CD1c-positive myeloid dendritic cell (primary cell): ENCODE data around the gene TCAF1.
"Not testable (repeated sequence)": the region's sequence is repeated elsewhere in the genome, so short reads cannot be mapped to it uniquely, and the experiment has no call there.

ENCODE experiments used
- DNase-seq: peaks from one replicate; pipeline ENCODE4 v3.0.0-alpha.2; 2016; ENCODE audit errors: extremely low spot score

TCAF1 gene

GRCh38 chr7:143905509-143905908, 3.5 kb upstream of the TCAF1 start:
- DNase-seq: no peak

DNA sequence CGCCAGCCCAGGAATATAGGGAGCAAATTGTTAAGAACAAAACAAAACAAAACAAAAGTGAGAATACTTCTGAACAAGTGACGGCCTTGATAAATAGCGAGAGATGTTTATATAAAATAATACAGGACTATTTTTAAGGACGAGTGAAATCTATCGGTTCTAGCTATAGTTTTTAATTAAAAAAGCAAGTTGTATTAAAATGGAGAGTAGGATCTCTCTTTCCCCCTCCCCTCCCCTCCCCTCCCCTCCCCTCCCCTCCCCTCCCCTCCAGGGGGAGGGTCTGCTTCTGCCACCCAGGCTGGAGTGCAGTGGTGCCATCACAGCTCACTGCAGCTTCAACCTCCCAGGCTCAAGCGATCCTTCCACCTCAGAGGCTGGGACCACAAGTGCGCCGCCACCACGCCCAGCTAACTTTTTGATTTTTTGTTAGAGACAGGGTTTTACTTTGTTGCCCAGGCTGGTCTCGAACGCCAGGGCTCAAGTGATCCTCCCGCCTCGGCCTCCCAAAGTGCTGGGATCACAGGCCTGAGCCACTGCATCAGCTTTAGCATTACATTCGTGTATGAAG, 440 bp upstream of the TCAF1 start:
- no peak for DNase-seq

DNA sequence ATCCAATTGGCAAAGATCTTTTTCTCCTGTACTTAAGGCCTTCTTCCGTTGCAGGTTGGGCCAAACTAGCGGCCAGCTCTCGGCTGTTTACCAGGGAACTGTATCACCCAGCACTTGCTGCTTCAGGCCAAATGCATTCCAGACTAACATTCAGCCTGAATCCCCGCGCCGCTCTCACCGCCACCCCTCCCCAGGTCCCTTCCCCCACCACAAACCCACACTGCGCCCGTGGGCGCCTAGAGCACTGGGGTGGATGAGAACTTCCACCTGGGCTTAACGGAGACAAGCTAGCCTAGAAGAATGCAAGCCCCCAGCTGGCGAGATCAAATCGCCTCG, 676 bp downstream of the TCAF1 start:
- no peak for DNase-seq

DNA sequence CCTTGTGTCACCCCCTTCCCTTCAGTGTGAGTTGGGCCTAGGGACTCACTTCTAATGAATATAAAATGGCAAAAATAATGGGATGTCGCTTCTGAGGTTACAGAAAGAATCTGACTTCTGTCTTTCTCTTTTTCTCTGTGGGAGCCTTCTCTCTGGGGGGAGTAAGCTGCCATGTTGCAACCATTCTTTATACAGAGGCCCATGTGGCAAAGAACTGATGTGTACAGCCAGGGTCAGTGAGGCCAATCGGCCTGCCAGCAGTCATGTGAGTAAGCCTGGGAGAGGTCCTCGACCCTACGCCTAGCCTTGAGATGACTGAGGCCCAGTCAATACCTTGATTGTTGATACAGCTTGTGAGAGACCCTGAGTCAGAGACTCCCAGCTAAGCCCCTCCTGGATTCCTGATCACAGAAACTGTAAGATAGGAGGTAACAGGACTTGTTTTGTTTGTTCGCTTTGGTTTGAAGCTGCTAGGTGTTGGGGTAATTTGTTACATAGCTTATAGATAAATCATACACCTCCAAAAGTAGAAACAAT, 1.7 kb downstream of the TCAF1 start:
- no peak for DNase-seq

DNA sequence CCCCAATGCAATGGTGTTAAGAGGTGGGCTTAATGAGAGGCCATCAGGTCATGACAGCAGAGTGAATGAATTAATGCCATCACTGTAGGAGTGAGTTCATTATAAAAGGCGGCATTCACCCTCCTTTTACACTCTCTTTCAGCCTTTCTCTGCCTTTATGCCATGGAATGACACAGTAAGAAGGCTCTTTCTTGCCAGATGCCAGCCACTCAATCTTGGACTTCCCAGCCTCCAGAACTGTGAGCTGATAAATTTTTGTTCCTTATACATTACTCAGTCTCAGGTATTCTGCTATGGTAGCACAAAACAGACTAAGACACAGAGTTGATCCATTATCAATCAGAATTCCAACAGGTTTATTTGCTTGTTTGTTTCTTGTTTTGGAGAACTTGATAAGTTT, 3.2 kb downstream of the TCAF1 start:
- DNase-seq: no peak

DNA sequence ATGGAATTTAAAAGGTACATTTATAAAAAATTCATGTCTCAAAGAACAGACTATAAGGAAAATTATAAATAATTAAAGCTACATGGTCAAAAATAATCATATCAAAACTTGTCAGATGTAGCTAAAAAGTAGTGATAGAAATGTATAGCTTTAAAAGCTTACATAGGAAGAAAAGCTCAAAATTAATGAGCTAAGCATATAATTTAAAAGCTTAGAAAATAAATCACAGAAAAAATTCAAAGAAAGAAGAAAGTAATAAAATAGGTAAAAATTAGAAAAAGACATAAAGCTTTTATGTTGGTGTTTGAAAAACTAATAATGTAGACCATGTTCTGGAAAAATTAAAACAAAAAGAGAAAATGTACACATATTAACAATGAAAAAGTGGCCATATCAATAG, 5.3 kb downstream of the TCAF1 start:
- no peak for DNase-seq

GRCh38 chr7:143892527-143893300, 9.3 kb downstream of the TCAF1 start:
- DNase-seq: no peak

- DNase-seq: no peak
Measured at GRCh38 chr7:143891457-143891856, 10.5 kb downstream of the TCAF1 start.

- no peak for DNase-seq
Measured at GRCh38 chr7:143890558-143890957, 11.4 kb downstream of the TCAF1 start.

DNA sequence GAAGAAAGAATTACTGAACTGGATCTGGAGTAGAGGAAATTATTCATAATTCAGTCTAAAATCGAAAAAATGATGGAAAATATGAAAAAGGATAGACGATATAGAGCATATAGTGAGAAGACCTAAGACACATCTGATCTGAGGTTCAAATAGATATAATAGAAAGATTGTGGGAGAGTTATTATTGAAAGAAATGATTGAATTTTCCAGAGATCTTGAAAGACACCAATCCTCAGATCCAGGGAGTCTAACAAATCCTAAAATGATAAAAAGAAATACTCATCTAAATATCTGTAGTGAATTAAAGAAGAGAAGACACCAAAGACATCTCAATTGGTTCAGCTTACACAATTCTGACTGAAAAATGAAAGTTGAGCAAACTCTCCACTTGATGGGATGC, 12.9 kb downstream of the TCAF1 start:
- DNase-seq: no peak

- no peak for DNase-seq
Measured at GRCh38 chr7:143886826-143887477, 15.0 kb downstream of the TCAF1 start.

- DNase-seq: no peak
Measured at GRCh38 chr7:143885951-143886350, 16.0 kb downstream of the TCAF1 start.

- DNase-seq: no peak
Measured at GRCh38 chr7:143884969-143885559, 16.9 kb downstream of the TCAF1 start.

DNA sequence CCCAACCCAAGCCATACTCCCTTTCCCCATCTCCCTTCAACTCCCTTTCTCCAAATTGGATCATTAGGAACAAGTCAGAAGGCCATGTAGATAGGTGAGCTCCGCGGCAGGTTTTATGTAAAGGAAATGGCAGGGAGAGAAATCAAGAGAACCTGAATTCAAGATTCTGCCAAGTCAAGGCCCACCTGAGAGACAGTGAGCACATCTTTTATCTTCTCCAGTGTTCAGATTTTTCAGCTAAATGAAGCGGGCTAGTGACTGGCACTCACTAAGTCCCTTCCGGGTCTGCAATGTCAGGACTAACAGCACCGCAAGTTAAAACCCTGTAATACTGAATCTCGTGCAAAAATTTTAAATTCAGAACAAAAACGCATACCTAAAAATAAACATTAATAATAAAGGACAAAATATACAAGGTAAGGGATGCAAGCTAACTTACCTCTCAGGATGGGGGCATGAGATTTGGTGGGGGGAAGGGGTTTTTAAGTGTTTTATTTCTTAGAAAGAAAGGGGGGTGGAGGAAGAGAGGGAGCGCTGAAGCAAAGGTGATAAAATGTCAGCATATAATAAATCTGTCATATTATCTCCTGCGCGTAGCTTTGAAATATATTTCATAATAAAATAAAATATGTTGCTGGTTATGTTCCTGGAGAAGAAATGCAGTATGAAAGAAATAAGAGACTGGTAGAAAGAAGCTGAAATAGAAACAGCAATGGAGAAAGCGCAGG, 17.6 kb downstream of the TCAF1 start:
- DNase-seq: no peak

GRCh38 chr7:143882604-143883078, 19.3 kb downstream of the TCAF1 start:
- DNase-seq: no peak

- no peak for DNase-seq
Measured at GRCh38 chr7:143882020-143882603, 19.9 kb downstream of the TCAF1 start.

- DNase-seq: no peak
Measured at GRCh38 chr7:143878884-143879283, 23.1 kb downstream of the TCAF1 start.

DNA sequence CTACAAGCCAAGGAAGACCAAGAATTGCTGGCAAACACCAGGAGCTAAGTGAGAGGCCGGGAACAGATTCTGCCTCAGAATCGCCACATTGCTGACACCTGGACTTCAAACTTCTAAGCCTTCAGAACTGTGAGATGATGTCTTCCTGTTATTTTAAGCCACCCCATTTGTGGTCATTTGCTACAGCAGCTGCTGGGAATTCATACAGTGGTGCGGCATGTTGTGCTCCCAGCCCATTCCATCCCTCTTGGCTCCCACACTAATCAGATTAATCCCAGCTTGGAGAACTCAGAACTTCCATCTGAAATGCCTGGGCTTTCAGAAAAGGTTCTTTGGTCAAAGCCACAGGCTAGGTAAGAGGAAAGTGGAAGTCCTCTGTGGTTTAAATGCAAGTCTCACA, 24.9 kb downstream of the TCAF1 start:
- no peak for DNase-seq

DNA sequence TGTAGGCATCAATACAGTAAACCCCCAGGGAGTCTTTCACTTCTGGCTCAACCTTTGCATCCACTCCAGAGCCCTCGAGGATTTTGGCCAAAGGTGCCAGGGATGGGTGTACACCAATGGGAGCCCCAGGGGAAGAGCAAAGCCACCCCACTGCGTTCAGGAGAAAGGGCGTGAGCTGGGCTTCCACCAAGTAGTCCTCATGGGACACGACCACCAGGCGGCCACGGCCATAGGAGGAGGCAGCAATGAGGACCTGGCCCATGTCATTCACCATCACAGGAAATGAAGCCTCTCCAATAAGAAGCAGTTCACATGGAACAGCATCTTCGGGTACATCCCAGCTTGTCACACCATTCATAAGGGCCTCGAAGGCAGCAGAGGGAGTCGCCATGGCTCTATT, 25.8 kb downstream of the TCAF1 start:
- DNase-seq: no peak

DNA sequence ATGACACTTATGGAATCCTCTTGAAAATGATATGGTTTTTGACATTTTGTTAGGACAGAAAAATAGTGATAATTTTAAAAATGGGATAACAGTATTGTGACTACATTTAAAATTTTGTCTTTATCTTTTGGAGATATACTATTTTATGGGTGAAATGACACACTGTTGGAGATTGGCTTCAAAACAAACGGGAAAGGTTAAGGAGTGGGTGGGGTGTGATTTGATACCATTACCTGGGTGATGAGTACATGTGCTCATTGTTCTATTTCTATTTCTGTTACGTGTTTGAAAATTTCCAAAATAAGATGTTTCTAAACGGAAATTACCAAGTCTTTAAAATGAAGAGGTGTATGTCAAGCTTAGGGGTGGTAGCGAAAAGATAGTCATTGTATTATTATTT, 28.7 kb downstream of the TCAF1 start:
- not testable (repeated sequence) for DNase-seq

DNA sequence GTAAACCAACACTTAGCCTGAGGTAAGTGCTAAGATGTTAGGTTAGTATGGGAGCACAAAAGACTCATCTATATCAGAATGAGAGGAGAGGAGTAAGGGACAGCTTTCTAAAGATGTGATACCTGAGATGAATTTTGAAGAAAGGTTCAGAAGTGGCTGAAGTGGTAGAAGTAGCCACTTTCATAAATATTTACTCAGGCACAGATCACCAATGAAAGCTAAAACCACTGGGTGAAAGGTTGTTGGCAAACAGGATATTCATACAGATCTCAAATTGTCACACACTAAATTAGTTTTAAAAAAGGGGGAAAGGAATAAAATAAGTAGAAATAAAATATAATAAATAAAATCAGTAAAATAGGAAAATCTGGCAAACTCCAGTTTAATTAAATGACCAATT, 30.4 kb downstream of the TCAF1 start:
- DNase-seq: not testable (repeated sequence)
